ENCODE data around the gene TEX35.
"Not testable (repeated sequence)": the region's sequence is repeated elsewhere in the genome, so short reads cannot be mapped to it uniquely, and the experiment has no call there.

TEX35 gene

GRCh38 chr1:178503316-178503715, 9.6 kb upstream of the TEX35 start:
- H3K9ac ChIP-seq (ENCODE audit: low read depth, low read length); H3K4me3 ChIP-seq (ENCODE audit: low read length); H3K36me3 ChIP-seq (ENCODE audit: insufficient read depth, low read length); H3K4me1 ChIP-seq (ENCODE audit: control insufficient read depth, insufficient read depth, low read length); H3K4me2 ChIP-seq (ENCODE audit: low read length); H3K9me3 ChIP-seq (replicated peaks; ENCODE audit: low read length): not testable (repeated sequence)
- H3K27me3 ChIP-seq (ENCODE audit: control insufficient read depth, insufficient read depth, low read length), result peaks cover 15% of the 10 kb centered on the region

DNA sequence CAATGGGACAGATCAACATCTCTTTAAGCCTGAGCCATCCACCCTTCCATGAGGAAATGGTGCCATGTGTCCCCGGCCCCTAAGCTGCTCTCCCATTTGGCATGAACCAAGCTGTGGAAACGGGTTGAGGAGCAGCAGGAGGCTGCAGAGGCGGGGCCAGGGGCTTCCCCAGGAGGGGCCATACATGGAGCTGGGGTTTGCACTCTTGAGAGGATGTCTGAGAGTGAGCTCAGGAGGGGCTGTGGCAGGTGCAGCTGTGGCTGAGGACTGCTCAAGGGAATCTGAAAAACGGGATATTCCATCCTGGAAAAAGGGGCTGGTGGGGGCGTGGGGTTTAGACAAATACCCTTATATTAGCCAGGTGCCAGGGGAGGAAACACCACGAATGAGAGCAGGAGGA, 9.1 kb upstream of the TEX35 start:
- Histone ChIP-seq H3K4me3 (ENCODE audit: low read length) (no peak overlapping the region), H3K9ac (ENCODE audit: low read depth, low read length) (no peak overlapping the region), H3K4me2 (ENCODE audit: low read length) (no peak overlapping the region), H3K36me3 (ENCODE audit: insufficient read depth, low read length) (no peaks in the 10 kb centered on the region), H3K27me3 (ENCODE audit: control insufficient read depth, insufficient read depth, low read length) (peaks cover 15% of the 10 kb centered on the region), H3K4me1 (ENCODE audit: control insufficient read depth, insufficient read depth, low read length) (no peaks in the 10 kb centered on the region), H3K9me3 (replicated peaks; ENCODE audit: low read length) (no peaks in the 10 kb centered on the region)

- Histone ChIP-seq H3K36me3 (ENCODE audit: insufficient read depth, low read length) (no peaks in the 10 kb centered on the region), H3K27me3 (ENCODE audit: control insufficient read depth, insufficient read depth, low read length) (peaks cover 15% of the 10 kb centered on the region), H3K4me1 (ENCODE audit: control insufficient read depth, insufficient read depth, low read length) (no peaks in the 10 kb centered on the region), H3K4me2 (ENCODE audit: low read length) (no peak overlapping the region), H3K9me3 (replicated peaks; ENCODE audit: low read length) (no peaks in the 10 kb centered on the region), H3K4me3 (ENCODE audit: low read length) (no peak overlapping the region), H3K9ac (ENCODE audit: low read depth, low read length) (no peak overlapping the region)
Observed at GRCh38 chr1:178504286-178504685, 8.6 kb upstream of the TEX35 start.

- Histone ChIP-seq H3K4me3 (ENCODE audit: low read length) (no peak overlapping the region), H3K36me3 (ENCODE audit: insufficient read depth, low read length) (no peaks in the 10 kb centered on the region), H3K9me3 (replicated peaks; ENCODE audit: low read length) (no peaks in the 10 kb centered on the region), H3K4me1 (ENCODE audit: control insufficient read depth, insufficient read depth, low read length) (no peaks in the 10 kb centered on the region), H3K27me3 (ENCODE audit: control insufficient read depth, insufficient read depth, low read length) (peaks cover 15% of the 10 kb centered on the region), H3K9ac (ENCODE audit: low read depth, low read length) (no peak overlapping the region), H3K4me2 (ENCODE audit: low read length) (no peak overlapping the region)
Observed at GRCh38 chr1:178506177-178506576, 6.7 kb upstream of the TEX35 start.

- H3K9ac ChIP-seq (ENCODE audit: low read depth, low read length), result no peak overlapping the region
- H3K4me2 ChIP-seq (ENCODE audit: low read length), result no peak overlapping the region
- H3K36me3 ChIP-seq (ENCODE audit: insufficient read depth, low read length), result no peaks in the 10 kb centered on the region
- no peaks in the 10 kb centered on the region for H3K4me1 ChIP-seq (ENCODE audit: control insufficient read depth, insufficient read depth, low read length)
- no peak overlapping the region for H3K4me3 ChIP-seq (ENCODE audit: low read length)
- no peaks in the 10 kb centered on the region for H3K9me3 ChIP-seq (replicated peaks; ENCODE audit: low read length)
- peaks cover 15% of the 10 kb centered on the region for H3K27me3 ChIP-seq (ENCODE audit: control insufficient read depth, insufficient read depth, low read length)
Observed at GRCh38 chr1:178506669-178507068, 6.2 kb upstream of the TEX35 start.

DNA sequence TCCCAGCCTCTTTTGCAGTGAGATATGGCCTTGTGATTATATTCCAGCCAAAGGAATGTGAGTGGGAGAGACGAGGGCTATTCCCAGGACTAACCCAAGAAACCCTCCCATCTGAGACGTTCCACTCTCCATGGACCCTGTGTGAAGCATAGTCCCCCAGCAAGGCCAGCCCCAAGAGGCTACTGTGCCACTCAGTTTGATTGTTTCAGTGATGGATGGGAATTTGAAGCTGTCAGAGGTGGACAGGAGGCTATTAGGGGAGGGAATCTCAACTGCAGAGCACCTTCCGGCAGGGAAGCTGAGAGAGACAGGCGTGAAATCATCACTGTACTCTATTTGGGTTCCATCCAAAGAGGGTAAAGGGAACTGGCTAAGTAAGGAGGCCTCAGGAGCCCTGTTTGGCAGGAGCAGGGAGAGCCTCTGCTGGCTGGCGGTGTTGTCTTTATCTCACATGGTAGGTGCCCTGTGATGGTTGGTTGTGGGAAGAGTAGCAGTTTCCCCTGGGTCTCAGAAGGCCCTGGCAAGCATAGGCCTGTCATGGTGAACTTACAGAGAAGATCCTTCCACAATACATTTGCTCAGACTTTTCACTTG, 3.4 kb upstream of the TEX35 start:
- Histone ChIP-seq H3K9me3 (replicated peaks; ENCODE audit: low read length) (no peaks in the 10 kb centered on the region), H3K27me3 (ENCODE audit: control insufficient read depth, insufficient read depth, low read length) (peaks cover 15% of the 10 kb centered on the region), H3K4me3 (ENCODE audit: low read length) (no peak overlapping the region), H3K9ac (ENCODE audit: low read depth, low read length) (no peak overlapping the region), H3K4me2 (ENCODE audit: low read length) (no peak overlapping the region), H3K36me3 (ENCODE audit: insufficient read depth, low read length) (no peaks in the 10 kb centered on the region), H3K4me1 (ENCODE audit: control insufficient read depth, insufficient read depth, low read length) (peaks cover 5% of the 10 kb centered on the region)

- Histone ChIP-seq H3K36me3 (ENCODE audit: insufficient read depth, low read length) (no peaks in the 10 kb centered on the region), H3K9me3 (replicated peaks; ENCODE audit: low read length) (no peaks in the 10 kb centered on the region), H3K4me2 (ENCODE audit: low read length) (no peak overlapping the region), H3K9ac (ENCODE audit: low read depth, low read length) (no peak overlapping the region), H3K27me3 (ENCODE audit: control insufficient read depth, insufficient read depth, low read length) (peaks cover 13% of the 10 kb centered on the region), H3K4me1 (ENCODE audit: control insufficient read depth, insufficient read depth, low read length) (peaks cover 5% of the 10 kb centered on the region), H3K4me3 (ENCODE audit: low read length) (no peak overlapping the region)
Observed at GRCh38 chr1:178510155-178510554, 2.8 kb upstream of the TEX35 start.

GRCh38 chr1:178513278-178513983, 522 bp downstream of the TEX35 start:
- Histone ChIP-seq H3K9ac (ENCODE audit: low read depth, low read length) (no peak overlapping the region), H3K36me3 (ENCODE audit: insufficient read depth, low read length) (no peaks in the 10 kb centered on the region), H3K27me3 (ENCODE audit: control insufficient read depth, insufficient read depth, low read length) (peaks cover 4% of the 10 kb centered on the region), H3K9me3 (replicated peaks; ENCODE audit: low read length) (no peaks in the 10 kb centered on the region), H3K4me3 (ENCODE audit: low read length) (no peak overlapping the region), H3K4me1 (ENCODE audit: control insufficient read depth, insufficient read depth, low read length) (peaks cover 5% of the 10 kb centered on the region), H3K4me2 (ENCODE audit: low read length) (no peak overlapping the region)

DNA sequence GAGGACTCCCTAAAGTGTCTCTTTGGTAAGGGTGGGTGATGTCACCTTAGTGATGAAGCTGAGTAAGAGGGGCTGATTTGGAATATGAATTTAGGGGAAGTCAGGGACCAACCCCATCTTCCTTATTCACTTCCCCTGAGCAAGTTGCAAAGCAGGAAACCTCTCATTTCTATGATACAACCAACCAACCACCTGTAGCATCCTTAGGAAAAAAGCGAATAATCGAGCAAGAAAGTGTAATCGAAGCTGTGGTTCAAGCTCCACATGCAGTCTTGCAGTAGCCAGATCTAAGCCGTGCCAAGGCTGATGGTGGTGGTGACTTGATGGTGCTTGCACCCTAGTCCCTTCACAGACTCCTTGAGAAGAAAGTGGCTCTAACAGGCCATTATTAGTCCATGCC, 3.2 kb downstream of the TEX35 start:
- Histone ChIP-seq H3K4me2 (ENCODE audit: low read length) (no peak overlapping the region), H3K36me3 (ENCODE audit: insufficient read depth, low read length) (no peaks in the 10 kb centered on the region), H3K9me3 (replicated peaks; ENCODE audit: low read length) (no peaks in the 10 kb centered on the region), H3K27me3 (ENCODE audit: control insufficient read depth, insufficient read depth, low read length) (peaks cover 4% of the 10 kb centered on the region), H3K9ac (ENCODE audit: low read depth, low read length) (no peak overlapping the region), H3K4me3 (ENCODE audit: low read length) (no peak overlapping the region), H3K4me1 (ENCODE audit: control insufficient read depth, insufficient read depth, low read length) (peaks cover 5% of the 10 kb centered on the region)

- H3K4me2 ChIP-seq (ENCODE audit: low read length), result no peak overlapping the region
- H3K36me3 ChIP-seq (ENCODE audit: insufficient read depth, low read length), result no peaks in the 10 kb centered on the region
- no peak overlapping the region for H3K4me3 ChIP-seq (ENCODE audit: low read length)
- peaks cover 4% of the 10 kb centered on the region for H3K27me3 ChIP-seq (ENCODE audit: control insufficient read depth, insufficient read depth, low read length)
- no peaks in the 10 kb centered on the region for H3K9me3 ChIP-seq (replicated peaks; ENCODE audit: low read length)
- no peaks in the 10 kb centered on the region for H3K4me1 ChIP-seq (ENCODE audit: control insufficient read depth, insufficient read depth, low read length)
- no peak overlapping the region for H3K9ac ChIP-seq (ENCODE audit: low read depth, low read length)
Observed at GRCh38 chr1:178518894-178519293, 6.0 kb downstream of the TEX35 start.

GRCh38 chr1:178520803-178521202, 7.9 kb downstream of the TEX35 start:
- H3K4me1 ChIP-seq (ENCODE audit: control insufficient read depth, insufficient read depth, low read length), result no peaks in the 10 kb centered on the region
- H3K4me2 ChIP-seq (ENCODE audit: low read length), result no peak overlapping the region

GRCh38 chr1:178521241-178521640, 8.3 kb downstream of the TEX35 start:
- Histone ChIP-seq H3K27me3 (ENCODE audit: control insufficient read depth, insufficient read depth, low read length) (peaks cover 8% of the 10 kb centered on the region), H3K9me3 (replicated peaks; ENCODE audit: low read length) (no peaks in the 10 kb centered on the region)

More at GRCh38 chr1:178520803-178521202, 7.9 kb downstream of the TEX35 start:
- Histone ChIP-seq H3K4me3 (ENCODE audit: low read length) (no peak overlapping the region), H3K36me3 (ENCODE audit: insufficient read depth, low read length) (no peaks in the 10 kb centered on the region), H3K9me3 (replicated peaks; ENCODE audit: low read length) (no peaks in the 10 kb centered on the region), H3K9ac (ENCODE audit: low read depth, low read length) (no peak overlapping the region), H3K27me3 (ENCODE audit: control insufficient read depth, insufficient read depth, low read length) (peaks cover 8% of the 10 kb centered on the region)

More at GRCh38 chr1:178521241-178521640, 8.3 kb downstream of the TEX35 start:
- no peak overlapping the region for H3K4me3 ChIP-seq (ENCODE audit: low read length)
- no peak overlapping the region for H3K4me2 ChIP-seq (ENCODE audit: low read length)
- no peaks in the 10 kb centered on the region for H3K4me1 ChIP-seq (ENCODE audit: control insufficient read depth, insufficient read depth, low read length)
- no peak overlapping the region for H3K9ac ChIP-seq (ENCODE audit: low read depth, low read length)
- H3K36me3 ChIP-seq (ENCODE audit: insufficient read depth, low read length), result no peaks in the 10 kb centered on the region

All from skeletal muscle satellite cell (primary cell).